ENCODE results near the gene SH3BP4.

Gene SH3BP4

GRCh38 chr2:235064976-235065375, 113.2 kb downstream of the SH3BP4 start:
- DNase-seq (ENCODE audit: low read depth, low spot score) = no peak
- TF ChIP-seq EZH2 (IDR thresholded peaks at IDR 0.05) = no peak
- no peak for TF ChIP-seq POLR2AphosphoS5 (IDR thresholded peaks at IDR 0.05; ENCODE audit: borderline replicate concordance, low read depth, low read length)
- no peak for TF ChIP-seq FOXP2 (optimal IDR thresholded peaks at IDR 0.05; ENCODE audit: control extremely low read depth, extremely low read length, insufficient read depth)
- H3K9ac ChIP-seq (ENCODE audit: insufficient read length) = no peak overlapping the region
- H3K27ac ChIP-seq = no peak overlapping the region
- no peaks in the 10 kb centered on the region for H3K9me3 ChIP-seq (ENCODE audit: low read depth, low read length)
- no peak overlapping the region for H3K4me3 ChIP-seq
- no peaks in the 10 kb centered on the region for H3K36me3 ChIP-seq (ENCODE audit: insufficient read depth, low read length)

GRCh38 chr2:235066490-235066889, 114.7 kb downstream of the SH3BP4 start:
- no peak for TF ChIP-seq EZH2 (IDR thresholded peaks at IDR 0.05)
- TF ChIP-seq FOXP2 (optimal IDR thresholded peaks at IDR 0.05; ENCODE audit: control extremely low read depth, extremely low read length, insufficient read depth) = no peak
- no peak for DNase-seq (ENCODE audit: low read depth, low spot score)

GRCh38 chr2:235066895-235067294, 115.1 kb downstream of the SH3BP4 start:
- Histone ChIP-seq H3K9ac (ENCODE audit: insufficient read length) (no peak overlapping the region), H3K36me3 (ENCODE audit: insufficient read depth, low read length) (no peaks in the 10 kb centered on the region), H3K4me3 (no peak overlapping the region), H3K9me3 (ENCODE audit: low read depth, low read length) (no peaks in the 10 kb centered on the region), H3K27ac (peak overlapping the region; percentile 38; the same call in 1 of the 2 replicates)
- no peak for DNase-seq (ENCODE audit: low read depth, low spot score)
- TF ChIP-seq EZH2 (IDR thresholded peaks at IDR 0.05) (no peak), FOXP2 (optimal IDR thresholded peaks at IDR 0.05; ENCODE audit: control extremely low read depth, extremely low read length, insufficient read depth) (no peak), POLR2AphosphoS5 (IDR thresholded peaks at IDR 0.05; ENCODE audit: borderline replicate concordance, low read depth, low read length) (no peak)

More at GRCh38 chr2:235066490-235066889, 114.7 kb downstream of the SH3BP4 start:
- H3K9ac ChIP-seq (ENCODE audit: insufficient read length) = no peak overlapping the region
- H3K9me3 ChIP-seq (ENCODE audit: low read depth, low read length) = no peaks in the 10 kb centered on the region
- H3K27ac ChIP-seq = peak overlapping the region; percentile 38; the same call in 1 of the 2 replicates
- H3K4me3 ChIP-seq = no peak overlapping the region
- H3K36me3 ChIP-seq (ENCODE audit: insufficient read depth, low read length) = no peaks in the 10 kb centered on the region

- no peak overlapping the region for H3K27ac ChIP-seq
- H3K4me3 ChIP-seq = no peak overlapping the region
- no peak overlapping the region for H3K9ac ChIP-seq (ENCODE audit: insufficient read length)
- DNase-seq (ENCODE audit: low read depth, low spot score) = no peak
- no peaks in the 10 kb centered on the region for H3K9me3 ChIP-seq (ENCODE audit: low read depth, low read length)
- no peaks in the 10 kb centered on the region for H3K36me3 ChIP-seq (ENCODE audit: insufficient read depth, low read length)
- no peak for TF ChIP-seq FOXP2 (optimal IDR thresholded peaks at IDR 0.05; ENCODE audit: control extremely low read depth, extremely low read length, insufficient read depth)
- no peak for TF ChIP-seq POLR2AphosphoS5 (IDR thresholded peaks at IDR 0.05; ENCODE audit: borderline replicate concordance, low read depth, low read length)
- TF ChIP-seq EZH2 (IDR thresholded peaks at IDR 0.05) = no peak
Measured at GRCh38 chr2:235068701-235069100, 116.9 kb downstream of the SH3BP4 start.

GRCh38 chr2:235070063-235070706, 118.4 kb downstream of the SH3BP4 start:
- TF ChIP-seq EZH2 (IDR thresholded peaks at IDR 0.05) = no peak
- TF ChIP-seq POLR2AphosphoS5 (IDR thresholded peaks at IDR 0.05; ENCODE audit: borderline replicate concordance, low read depth, low read length) = no peak
- no peak for TF ChIP-seq FOXP2 (optimal IDR thresholded peaks at IDR 0.05; ENCODE audit: control extremely low read depth, extremely low read length, insufficient read depth)
- Histone ChIP-seq H3K36me3 (ENCODE audit: insufficient read depth, low read length) (no peaks in the 10 kb centered on the region), H3K27ac (no peak overlapping the region), H3K9ac (ENCODE audit: insufficient read length) (no peak overlapping the region), H3K9me3 (ENCODE audit: low read depth, low read length) (no peaks in the 10 kb centered on the region), H3K4me3 (no peak overlapping the region)
- no peak for DNase-seq (ENCODE audit: low read depth, low spot score)

GRCh38 chr2:235073868-235074413, 122.1 kb downstream of the SH3BP4 start:
- TF ChIP-seq EZH2 (IDR thresholded peaks at IDR 0.05) = no peak
- no peak for TF ChIP-seq FOXP2 (optimal IDR thresholded peaks at IDR 0.05; ENCODE audit: control extremely low read depth, extremely low read length, insufficient read depth)
- TF ChIP-seq POLR2AphosphoS5 (IDR thresholded peaks at IDR 0.05; ENCODE audit: borderline replicate concordance, low read depth, low read length) = no peak
- Histone ChIP-seq H3K9me3 (ENCODE audit: low read depth, low read length) (no peaks in the 10 kb centered on the region), H3K36me3 (ENCODE audit: insufficient read depth, low read length) (no peaks in the 10 kb centered on the region), H3K27ac (no peak overlapping the region), H3K4me3 (no peak overlapping the region), H3K9ac (ENCODE audit: insufficient read length) (no peak overlapping the region)
- no peak for DNase-seq (ENCODE audit: low read depth, low spot score)

- Histone ChIP-seq H3K27ac (no peak overlapping the region), H3K36me3 (ENCODE audit: insufficient read depth, low read length) (no peaks in the 10 kb centered on the region), H3K9ac (ENCODE audit: insufficient read length) (no peak overlapping the region), H3K9me3 (ENCODE audit: low read depth, low read length) (no peaks in the 10 kb centered on the region), H3K4me3 (no peak overlapping the region)
- no peak for DNase-seq (ENCODE audit: low read depth, low spot score)
- TF ChIP-seq POLR2AphosphoS5 (IDR thresholded peaks at IDR 0.05; ENCODE audit: borderline replicate concordance, low read depth, low read length) (no peak), EZH2 (IDR thresholded peaks at IDR 0.05) (no peak), FOXP2 (optimal IDR thresholded peaks at IDR 0.05; ENCODE audit: control extremely low read depth, extremely low read length, insufficient read depth) (no peak)
Measured at GRCh38 chr2:235077046-235077445, 125.2 kb downstream of the SH3BP4 start.

GRCh38 chr2:235078182-235078581, 126.4 kb downstream of the SH3BP4 start:
- no peak for TF ChIP-seq EZH2 (IDR thresholded peaks at IDR 0.05)
- no peak for TF ChIP-seq FOXP2 (optimal IDR thresholded peaks at IDR 0.05; ENCODE audit: control extremely low read depth, extremely low read length, insufficient read depth)
- H3K9ac ChIP-seq (ENCODE audit: insufficient read length) = no peak overlapping the region
- no peak overlapping the region for H3K4me3 ChIP-seq
- no peaks in the 10 kb centered on the region for H3K9me3 ChIP-seq (ENCODE audit: low read depth, low read length)
- H3K36me3 ChIP-seq (ENCODE audit: insufficient read depth, low read length) = no peaks in the 10 kb centered on the region
- no peak overlapping the region for H3K27ac ChIP-seq
- DNase-seq (ENCODE audit: low read depth, low spot score) = no peak
